H9 (cell line): ENCODE measurements around the gene CPLANE1. TPM values are rescaled to one million over a fixed set of nuclear protein-coding genes. Genes with fewer than 3 reads are reported as not detected.

Source experiments
- DNase-seq: peaks from one replicate; pipeline ENCODE4 v3.0.0-alpha.2; 2017
- H2AFZ ChIP-seq: one replicate; pipeline ENCODE4 v1.6.1; 2013; ENCODE audit warnings: mild to moderate bottlenecking, low read length, control low read depth, moderate library complexity
- H2AK5ac ChIP-seq: 2 replicates; pipeline ENCODE4 v1.6.1; 2013; ENCODE audit warnings: low read length, control low read depth, mixed read lengths; ENCODE audit not compliant: insufficient read length
- H2BK120ac ChIP-seq: one replicate; pipeline ENCODE4 v1.6.1; 2013; ENCODE audit warnings: low read depth, mild to moderate bottlenecking, low read length, control low read depth, inconsistent platforms; ENCODE audit not compliant: poor library complexity, severe bottlenecking
- H2BK12ac ChIP-seq: 2 replicates; pipeline ENCODE4 v1.6.1; 2013; ENCODE audit warnings: low read length, control low read depth, mixed read lengths, low read depth; ENCODE audit not compliant: insufficient read length
- H2BK15ac ChIP-seq: 2 replicates; pipeline ENCODE4 v1.6.1; 2013; ENCODE audit warnings: low read depth, low read length, control low read depth
- H2BK20ac ChIP-seq: one replicate; pipeline ENCODE4 v1.6.1; 2013; ENCODE audit warnings: low read depth, mild to moderate bottlenecking, low read length, control low read depth, inconsistent platforms; ENCODE audit not compliant: poor library complexity, severe bottlenecking
- H2BK5ac ChIP-seq: 2 replicates; pipeline ENCODE4 v1.6.1; 2013; ENCODE audit warnings: low read length, control low read depth, mixed read lengths; ENCODE audit not compliant: insufficient read length
- H3K14ac ChIP-seq: 2 replicates; pipeline ENCODE4 v1.6.1; 2013; ENCODE audit warnings: low read length, control low read depth; ENCODE audit not compliant: insufficient read depth
- H3K18ac ChIP-seq: 2 replicates; pipeline ENCODE4 v1.6.1; 2013; ENCODE audit warnings: low read depth, mild to moderate bottlenecking, mixed read lengths, low read length, control low read depth; ENCODE audit not compliant: insufficient read length
- H3K23ac ChIP-seq: 2 replicates; pipeline ENCODE4 v1.6.1; 2013; ENCODE audit warnings: low read length, control low read depth, mixed read lengths, low read depth; ENCODE audit not compliant: insufficient read length
- H3K23me2 ChIP-seq: 2 replicates; pipeline ENCODE4 v1.6.1; 2013; ENCODE audit warnings: low read depth, mild to moderate bottlenecking, mixed read lengths, low read length, control low read depth; ENCODE audit not compliant: insufficient read length, poor library complexity, severe bottlenecking
- H3K27ac ChIP-seq: 2 replicates; pipeline ENCODE4 v1.5.1; 2013; ENCODE audit warnings: low read length, control low read depth, mixed read lengths, low read depth; ENCODE audit not compliant: insufficient read length
- H3K27me3 ChIP-seq: 2 replicates; pipeline ENCODE4 v1.6.1; 2013; ENCODE audit warnings: low read length, control low read depth, inconsistent platforms; ENCODE audit not compliant: insufficient read depth
- H3K4ac ChIP-seq: 2 replicates; pipeline ENCODE4 v1.6.1; 2013; ENCODE audit warnings: low read depth, mild to moderate bottlenecking, control low read depth, inconsistent platforms, low read length, moderate library complexity
- H3K4me1 ChIP-seq: 2 replicates; pipeline ENCODE4 v1.6.1; 2013; ENCODE audit warnings: low read length, control low read depth, inconsistent platforms; ENCODE audit not compliant: insufficient read depth
- H3K4me2 ChIP-seq: 2 replicates; pipeline ENCODE4 v1.6.1; 2013; ENCODE audit warnings: low read length, control low read depth, mixed read lengths; ENCODE audit not compliant: insufficient read length, insufficient read depth
- H3K56ac ChIP-seq: 2 replicates; pipeline ENCODE4 v1.6.1; 2013; ENCODE audit warnings: low read depth, mild to moderate bottlenecking, mixed read lengths, low read length, control low read depth; ENCODE audit not compliant: insufficient read length
- H3K79me1 ChIP-seq: 2 replicates; pipeline ENCODE4 v1.6.1; 2013; ENCODE audit warnings: low read depth, mild to moderate bottlenecking, moderate library complexity, low read length, control low read depth, inconsistent platforms; ENCODE audit not compliant: insufficient read depth, poor library complexity, severe bottlenecking
- H3K79me2 ChIP-seq: 2 replicates; pipeline ENCODE4 v1.6.1; 2013; ENCODE audit warnings: low read length, control low read depth, inconsistent platforms; ENCODE audit not compliant: insufficient read depth
- H3K9ac ChIP-seq: 2 replicates; pipeline ENCODE4 v1.6.1; 2013; ENCODE audit warnings: low read length, control low read depth, mixed read lengths; ENCODE audit not compliant: insufficient read length; ENCODE audit errors: extremely low read depth
- H3K9me3 ChIP-seq: one replicate; pipeline ENCODE4 v1.6.1; 2013; ENCODE audit warnings: low read depth, low read length, inconsistent platforms; ENCODE audit not compliant: control insufficient read depth
- H3T11ph ChIP-seq: one replicate; pipeline ENCODE4 v1.6.1; 2013; ENCODE audit warnings: mild to moderate bottlenecking, low read length, control low read depth, inconsistent platforms
- H4K20me1 ChIP-seq: one replicate; pipeline ENCODE4 v1.6.1; 2013; ENCODE audit not compliant: control insufficient read depth, insufficient read length, insufficient read depth
- H4K5ac ChIP-seq: 2 replicates; pipeline ENCODE4 v1.6.1; 2013; ENCODE audit warnings: low read depth, mild to moderate bottlenecking, mixed read lengths, low read length, control low read depth; ENCODE audit not compliant: insufficient read length
- H4K8ac ChIP-seq: replicated peaks from 2 replicates; pipeline ENCODE4 v1.6.1; 2013; ENCODE audit warnings: low read length, control low read depth, mixed read lengths, low read depth; ENCODE audit not compliant: insufficient read length
- H4K91ac ChIP-seq: 2 replicates; pipeline ENCODE4 v1.6.1; 2013; ENCODE audit warnings: low read depth, mild to moderate bottlenecking, moderate library complexity, mixed read lengths, low read length, control low read depth; ENCODE audit not compliant: insufficient read length
- H3K27ac Mint-ChIP-seq, 3 experiments: 2 replicates in 2 of 3; 3 replicates in 1 of 3; pipeline ENCODE4 v1.8.0; 2020 to 2021; ENCODE audit warnings: mixed read lengths in 3 of 3, mild to moderate bottlenecking in 1 of 3, moderate library complexity in 1 of 3
- H3K27me3 Mint-ChIP-seq: 2 replicates; pipeline ENCODE4 v1.8.0; 2021; ENCODE audit warnings: low read depth, mild to moderate bottlenecking, moderate library complexity, mixed read lengths
- H3K36me3 Mint-ChIP-seq, 3 experiments: 2 replicates in 2 of 3; 3 replicates in 1 of 3; pipeline ENCODE4 v1.8.0; 2020 to 2021; ENCODE audit warnings: low read depth in 3 of 3, mixed read lengths in 3 of 3; ENCODE audit not compliant: insufficient read depth in 1 of 3
- H3K4me1 Mint-ChIP-seq, 2 experiments: 2 replicates each; pipeline ENCODE4 v1.8.0; 2020; ENCODE audit warnings: mixed read lengths in 2 of 2
- H3K4me3 Mint-ChIP-seq, 2 experiments: 2 replicates in 1 of 2; 3 replicates in 1 of 2; pipeline ENCODE4 v1.8.0; 2020 to 2021; ENCODE audit warnings: mild to moderate bottlenecking in 2 of 2, mixed read lengths in 2 of 2, moderate library complexity in 1 of 2
- H3K9me3 Mint-ChIP-seq, 2 experiments: 2 replicates in 1 of 2; 3 replicates in 1 of 2; pipeline ENCODE4 v1.8.0; 2020; ENCODE audit warnings: mild to moderate bottlenecking in 2 of 2, mixed read lengths in 2 of 2, moderate library complexity in 1 of 2
- WGBS: extraction: QIAGEN DNeasy Blood & Tissue Kit; methylation state at CpG from one replicate; pipeline ENCODE4 v1.1.7; 2013; ENCODE audit warnings: missing lambda C conversion rate, low lambda C conversion rate, mixed read lengths; ENCODE audit not compliant: insufficient read length; ENCODE audit errors: extremely low coverage; 5-methylcytosine and 5-hydroxymethylcytosine counted together
- total RNA-seq: library from RNA; stranded (reverse); gene quantifications from 2 replicates; pipeline ENCODE4 v1.2.1, GENCODE V29; 2021
- TF ChIP-seq, protein P1 (sequence below): fragments of 200-600 bp; sonication (generic); conservative IDR thresholded peaks from 3 replicates; pipeline ENCODE4 v1.8.0; 2021; ENCODE audit warnings: antibody characterized with exemption, mild to moderate bottlenecking

Gene CPLANE1
- total RNA-seq, 1 experiment from 2014 or later, result 11.6 TPM

GRCh38 chr5:37080697-37081096 lies 168.5 kb downstream of the CPLANE1 start:
- H3K79me2 ChIP-seq, result no peaks in the 10 kb centered on the region
- Mint-ChIP-seq H3K9me3 (no peaks in the 10 kb centered on the region), H3K4me3 (no peak overlapping the region), H3K4me1 (peaks cover 2 to 4% of the 10 kb centered on the region in 2 experiments), H3K27ac (no peak overlapping the region), H3K27me3 (peaks cover 26% of the 10 kb centered on the region), H3K36me3 (peaks cover 3 to 4% (median 3%) of the 10 kb centered on the region in 3 experiments; a peak in 2 of 7 replicates)
- DNase-seq, result no peak
- no peaks in the 10 kb centered on the region for H3K23me2 ChIP-seq
- H2BK120ac ChIP-seq, result no peak overlapping the region
- WGBS, result no CpG with 5 or more reads among the region's 3 CpGs
- H3K18ac ChIP-seq, result no peak overlapping the region
- H3K27me3 ChIP-seq, result peaks cover 10% of the 10 kb centered on the region
- no peak overlapping the region for H2AFZ ChIP-seq
- H3K23ac ChIP-seq, result no peak overlapping the region
- H3T11ph ChIP-seq, result no peak overlapping the region
- H3K4ac ChIP-seq, result no peak overlapping the region
- no peak overlapping the region for H2BK20ac ChIP-seq
- H4K20me1 ChIP-seq, result no peaks in the 10 kb centered on the region
- no peak overlapping the region for H3K4me2 ChIP-seq
- TF ChIP-seq, protein P1, sequence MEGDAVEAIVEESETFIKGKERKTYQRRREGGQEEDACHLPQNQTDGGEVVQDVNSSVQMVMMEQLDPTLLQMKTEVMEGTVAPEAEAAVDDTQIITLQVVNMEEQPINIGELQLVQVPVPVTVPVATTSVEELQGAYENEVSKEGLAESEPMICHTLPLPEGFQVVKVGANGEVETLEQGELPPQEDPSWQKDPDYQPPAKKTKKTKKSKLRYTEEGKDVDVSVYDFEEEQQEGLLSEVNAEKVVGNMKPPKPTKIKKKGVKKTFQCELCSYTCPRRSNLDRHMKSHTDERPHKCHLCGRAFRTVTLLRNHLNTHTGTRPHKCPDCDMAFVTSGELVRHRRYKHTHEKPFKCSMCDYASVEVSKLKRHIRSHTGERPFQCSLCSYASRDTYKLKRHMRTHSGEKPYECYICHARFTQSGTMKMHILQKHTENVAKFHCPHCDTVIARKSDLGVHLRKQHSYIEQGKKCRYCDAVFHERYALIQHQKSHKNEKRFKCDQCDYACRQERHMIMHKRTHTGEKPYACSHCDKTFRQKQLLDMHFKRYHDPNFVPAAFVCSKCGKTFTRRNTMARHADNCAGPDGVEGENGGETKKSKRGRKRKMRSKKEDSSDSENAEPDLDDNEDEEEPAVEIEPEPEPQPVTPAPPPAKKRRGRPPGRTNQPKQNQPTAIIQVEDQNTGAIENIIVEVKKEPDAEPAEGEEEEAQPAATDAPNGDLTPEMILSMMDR, result no peak
- H2AK5ac ChIP-seq, result no peak overlapping the region
- H4K8ac ChIP-seq, result no peak overlapping the region
- no peaks in the 10 kb centered on the region for H3K4me1 ChIP-seq
- no peak overlapping the region for H3K56ac ChIP-seq
- H3K9ac ChIP-seq, result no peak overlapping the region
- H4K5ac ChIP-seq, result no peak overlapping the region
- no peak overlapping the region for H3K14ac ChIP-seq
- H3K79me1 ChIP-seq, result no peaks in the 10 kb centered on the region
- H3K9me3 ChIP-seq, result no peaks in the 10 kb centered on the region
- no peak overlapping the region for H2BK5ac ChIP-seq
- H3K27ac ChIP-seq, result no peak overlapping the region
- no peak overlapping the region for H2BK15ac ChIP-seq
- no peak overlapping the region for H4K91ac ChIP-seq
- H2BK12ac ChIP-seq, result no peak overlapping the region
